ENCODE measurements around the gene KIR3DL2.
"Not testable (repeated sequence)": the region's sequence is repeated elsewhere in the genome, so short reads cannot be mapped to it uniquely, and the experiment has no call there.

KIR3DL2 gene

GRCh38 chr19:54850061-54850640 is at the start of gene KIR3DL2:
TSS of gene KIR3DL2 (plus strand) at chr19:54850443. CDS start at chr19:54850476, 33 bp downstream.
- not testable (repeated sequence) for H3K27me3 ChIP-seq (ENCODE audit: insufficient read depth, low read length); H3K4me3 ChIP-seq (ENCODE audit: low read depth, low read length); H3K36me3 ChIP-seq (ENCODE audit: insufficient read depth, low read length); H3K27ac ChIP-seq (ENCODE audit: low read depth, low read length); H2AFZ ChIP-seq (ENCODE audit: low read length, unreplicated experiment); H3K79me2 ChIP-seq (ENCODE audit: control insufficient read depth, insufficient read depth, low read length, unreplicated experiment); H3K4me1 ChIP-seq (ENCODE audit: control insufficient read depth, insufficient read depth, low read length, unreplicated experiment)

GRCh38 chr19:54803410-54803809 is 46.8 kb upstream of the KIR3DL2 start, which contains the start of gene KIR2DL4:
TSS of gene KIR2DL4 (plus strand) at chr19:54803610. CDS start at chr19:54803652, 42 bp downstream.
- Histone ChIP-seq H3K36me3 (ENCODE audit: insufficient read depth, low read length) (no peaks in the 10 kb centered on the region), H3K4me3 (ENCODE audit: low read depth, low read length) (no peak within 1 kb of the TSS), H3K27me3 (ENCODE audit: insufficient read depth, low read length) (no peaks in the 10 kb centered on the region), H3K79me2 (ENCODE audit: control insufficient read depth, insufficient read depth, low read length, unreplicated experiment) (no peaks in the 10 kb centered on the region), H3K27ac (ENCODE audit: low read depth, low read length) (no peak within 1 kb of the TSS), H2AFZ (ENCODE audit: low read length, unreplicated experiment) (no peak within 1 kb of the TSS), H3K4me1 (ENCODE audit: control insufficient read depth, insufficient read depth, low read length, unreplicated experiment) (no peaks in the 10 kb centered on the region)

- Histone ChIP-seq H3K4me1 (ENCODE audit: control insufficient read depth, insufficient read depth, low read length, unreplicated experiment) (no peaks in the 10 kb centered on the region), H3K27ac (ENCODE audit: low read depth, low read length) (no peak overlapping the region), H3K36me3 (ENCODE audit: insufficient read depth, low read length) (no peaks in the 10 kb centered on the region), H3K4me3 (ENCODE audit: low read depth, low read length) (no peak overlapping the region), H3K79me2 (ENCODE audit: control insufficient read depth, insufficient read depth, low read length, unreplicated experiment) (no peaks in the 10 kb centered on the region), H3K27me3 (ENCODE audit: insufficient read depth, low read length) (no peaks in the 10 kb centered on the region), H2AFZ (ENCODE audit: low read length, unreplicated experiment) (no peak overlapping the region)
Observed at GRCh38 chr19:54804101-54804500, 46.1 kb upstream of the KIR3DL2 start.

- Histone ChIP-seq H2AFZ (ENCODE audit: low read length, unreplicated experiment) (no peak overlapping the region), H3K27ac (ENCODE audit: low read depth, low read length) (no peak overlapping the region), H3K4me3 (ENCODE audit: low read depth, low read length) (no peak overlapping the region), H3K27me3 (ENCODE audit: insufficient read depth, low read length) (no peaks in the 10 kb centered on the region), H3K36me3 (ENCODE audit: insufficient read depth, low read length) (no peaks in the 10 kb centered on the region), H3K4me1 (ENCODE audit: control insufficient read depth, insufficient read depth, low read length, unreplicated experiment) (no peaks in the 10 kb centered on the region), H3K79me2 (ENCODE audit: control insufficient read depth, insufficient read depth, low read length, unreplicated experiment) (no peaks in the 10 kb centered on the region)
Observed at GRCh38 chr19:54804571-54804970, 45.7 kb upstream of the KIR3DL2 start.

GRCh38 chr19:54805665-54806515 is 44.4 kb upstream of the KIR3DL2 start:
- Histone ChIP-seq H3K4me1 (ENCODE audit: control insufficient read depth, insufficient read depth, low read length, unreplicated experiment) (no peaks in the 10 kb centered on the region), H3K79me2 (ENCODE audit: control insufficient read depth, insufficient read depth, low read length, unreplicated experiment) (no peaks in the 10 kb centered on the region), H3K27me3 (ENCODE audit: insufficient read depth, low read length) (no peaks in the 10 kb centered on the region), H2AFZ (ENCODE audit: low read length, unreplicated experiment) (no peak overlapping the region), H3K36me3 (ENCODE audit: insufficient read depth, low read length) (no peaks in the 10 kb centered on the region), H3K27ac (ENCODE audit: low read depth, low read length) (no peak overlapping the region), H3K4me3 (ENCODE audit: low read depth, low read length) (no peak overlapping the region)

GRCh38 chr19:54806516-54806838 is 43.8 kb upstream of the KIR3DL2 start:
- Histone ChIP-seq H3K27ac (ENCODE audit: low read depth, low read length) (no peak overlapping the region), H3K79me2 (ENCODE audit: control insufficient read depth, insufficient read depth, low read length, unreplicated experiment) (no peaks in the 10 kb centered on the region), H3K27me3 (ENCODE audit: insufficient read depth, low read length) (no peaks in the 10 kb centered on the region), H2AFZ (ENCODE audit: low read length, unreplicated experiment) (no peak overlapping the region), H3K4me1 (ENCODE audit: control insufficient read depth, insufficient read depth, low read length, unreplicated experiment) (no peaks in the 10 kb centered on the region), H3K36me3 (ENCODE audit: insufficient read depth, low read length) (no peaks in the 10 kb centered on the region), H3K4me3 (ENCODE audit: low read depth, low read length) (no peak overlapping the region)

- H3K27me3 ChIP-seq (ENCODE audit: insufficient read depth, low read length); H3K4me1 ChIP-seq (ENCODE audit: control insufficient read depth, insufficient read depth, low read length, unreplicated experiment); H3K4me3 ChIP-seq (ENCODE audit: low read depth, low read length); H3K27ac ChIP-seq (ENCODE audit: low read depth, low read length); H2AFZ ChIP-seq (ENCODE audit: low read length, unreplicated experiment); H3K79me2 ChIP-seq (ENCODE audit: control insufficient read depth, insufficient read depth, low read length, unreplicated experiment); H3K36me3 ChIP-seq (ENCODE audit: insufficient read depth, low read length): not testable (repeated sequence)
Observed at GRCh38 chr19:54814571-54814970, 35.7 kb upstream of the KIR3DL2 start.

- H3K4me3 ChIP-seq (ENCODE audit: low read depth, low read length); H3K79me2 ChIP-seq (ENCODE audit: control insufficient read depth, insufficient read depth, low read length, unreplicated experiment); H3K36me3 ChIP-seq (ENCODE audit: insufficient read depth, low read length); H2AFZ ChIP-seq (ENCODE audit: low read length, unreplicated experiment); H3K4me1 ChIP-seq (ENCODE audit: control insufficient read depth, insufficient read depth, low read length, unreplicated experiment); H3K27ac ChIP-seq (ENCODE audit: low read depth, low read length); H3K27me3 ChIP-seq (ENCODE audit: insufficient read depth, low read length): not testable (repeated sequence)
Observed at GRCh38 chr19:54816251-54816650, 34.0 kb upstream of the KIR3DL2 start, which contains the start of gene KIR3DL1. TSS of gene KIR3DL1 (plus strand) at chr19:54816468.

GRCh38 chr19:54817670-54818536 is 32.3 kb upstream of the KIR3DL2 start:
- Histone ChIP-seq H3K79me2 (ENCODE audit: control insufficient read depth, insufficient read depth, low read length, unreplicated experiment) (no peaks in the 10 kb centered on the region), H3K4me3 (ENCODE audit: low read depth, low read length) (no peak overlapping the region), H3K36me3 (ENCODE audit: insufficient read depth, low read length) (no peaks in the 10 kb centered on the region), H3K4me1 (ENCODE audit: control insufficient read depth, insufficient read depth, low read length, unreplicated experiment) (no peaks in the 10 kb centered on the region), H3K27me3 (ENCODE audit: insufficient read depth, low read length) (no peaks in the 10 kb centered on the region), H3K27ac (ENCODE audit: low read depth, low read length) (no peak overlapping the region), H2AFZ (ENCODE audit: low read length, unreplicated experiment) (no peak overlapping the region)

- not testable (repeated sequence) for H3K36me3 ChIP-seq (ENCODE audit: insufficient read depth, low read length); H3K4me1 ChIP-seq (ENCODE audit: control insufficient read depth, insufficient read depth, low read length, unreplicated experiment); H3K4me3 ChIP-seq (ENCODE audit: low read depth, low read length); H3K27me3 ChIP-seq (ENCODE audit: insufficient read depth, low read length); H3K79me2 ChIP-seq (ENCODE audit: control insufficient read depth, insufficient read depth, low read length, unreplicated experiment); H2AFZ ChIP-seq (ENCODE audit: low read length, unreplicated experiment); H3K27ac ChIP-seq (ENCODE audit: low read depth, low read length)
Observed at GRCh38 chr19:54824416-54824815, 25.8 kb upstream of the KIR3DL2 start.

Data from ACC112 (cell line).